ENCODE measurements around the gene CDH23. TPM values are rescaled to one million over a fixed set of nuclear protein-coding genes. Genes with fewer than 3 reads are reported as not detected.

Gene CDH23
- total and polyA plus RNA-seq, 2 donors (not counting 1 experiment from before 2014, with no cell fraction given) = 0.37 to 0.89 TPM

DNA sequence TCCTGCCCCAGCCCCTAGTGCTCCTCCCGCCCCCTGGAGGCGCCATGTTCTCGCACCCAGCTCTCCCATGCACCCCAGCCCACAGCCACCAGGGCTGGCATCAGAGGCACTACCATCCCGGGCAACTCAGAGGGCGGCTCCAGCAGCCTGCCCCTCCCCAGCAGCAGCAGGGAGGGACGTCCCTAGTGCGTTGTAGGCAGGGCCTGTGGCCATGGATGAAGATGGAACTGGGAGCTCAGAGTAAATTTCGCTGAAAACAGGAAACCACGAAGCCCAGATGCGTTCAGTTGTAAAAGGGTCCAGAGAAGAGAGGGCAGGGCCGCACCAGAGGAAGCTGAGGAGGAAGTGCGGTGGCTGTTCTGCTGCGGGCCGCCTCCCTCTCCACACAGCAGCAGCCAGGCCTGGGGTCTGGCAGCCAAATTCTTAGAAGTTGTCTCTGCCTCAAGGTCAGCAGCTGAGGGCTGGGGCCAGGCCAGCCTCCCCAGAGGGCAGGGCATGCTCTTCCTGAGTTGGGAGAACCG is 352.0 kb downstream of the CDH23 start:
- H3K9me3 ChIP-seq (ENCODE audit: control extremely low read depth in 1 of 3, control insufficient read depth in 2 of 3, insufficient read depth in 1 of 3, low read length in 2 of 3) = peaks cover 0 to 7% (median 0%) of the 10 kb centered on the region in 3 donors
- H3K27me3 ChIP-seq (replicated peaks in 1 of 4; ENCODE audit: control extremely low read depth in 1 of 4, control insufficient read depth in 3 of 4, insufficient read depth in 4 of 4, low read length in 3 of 4) = no peaks in the 10 kb centered on the region
- peaks cover 0 to 12% of the 10 kb centered on the region in 2 experiments for H3K36me3 ChIP-seq (replicated peaks in 1 of 2; ENCODE audit: control extremely low read depth in 1 of 2, control insufficient read depth in 1 of 2, extremely low read depth in 1 of 2, insufficient read depth in 2 of 2, low read length in 1 of 2)
- H3K4me3 ChIP-seq (ENCODE audit: control extremely low read depth in 1 of 5, extremely low read depth in 1 of 5, insufficient read depth in 1 of 5, low read depth in 2 of 5, low read length in 4 of 5) = peak overlapping the region in 1 of 5 experiments; percentile 15
- no peaks in the 10 kb centered on the region for H3K27me3 Mint-ChIP-seq
- H3K4me1 ChIP-seq (ENCODE audit: control insufficient read depth in 2 of 2, insufficient read depth in 2 of 2, low read length in 2 of 2) = peaks cover 83 to 92% of the 10 kb centered on the region in 2 donors
- no peaks in the 10 kb centered on the region for H4K20me1 ChIP-seq (ENCODE audit: control insufficient read depth, insufficient read depth, low read length, poor library complexity, severe bottlenecking)
- intact Hi-C loops (cut with micrococcal nuclease) = loop anchor here (1.0 kb wide), 4 partner anchors 21 to 54 kb away; partner anchors contain the start of gene VSIR
- ATAC-seq (ENCODE audit: low read depth) (peak; percentile 80), DNase-seq (peak; percentile 84)
- H3K4me2 ChIP-seq (replicated peaks; ENCODE audit: low read depth, low read length, poor library complexity, severe bottlenecking) = peak overlapping the region; percentile 74
- under 1% methylated on average over 14 of the region's 15 CpGs for WGBS (ENCODE audit: insufficient coverage)
- peak overlapping the region; percentile 84 for H3K4me3 Mint-ChIP-seq
- TF ChIP-seq EZH2 (IDR thresholded peaks at IDR 0.05; ENCODE audit: borderline replicate concordance, insufficient read depth, low read depth, low read length, poor library complexity, severe bottlenecking) = no peak
- TF ChIP-seq, protein P1, sequence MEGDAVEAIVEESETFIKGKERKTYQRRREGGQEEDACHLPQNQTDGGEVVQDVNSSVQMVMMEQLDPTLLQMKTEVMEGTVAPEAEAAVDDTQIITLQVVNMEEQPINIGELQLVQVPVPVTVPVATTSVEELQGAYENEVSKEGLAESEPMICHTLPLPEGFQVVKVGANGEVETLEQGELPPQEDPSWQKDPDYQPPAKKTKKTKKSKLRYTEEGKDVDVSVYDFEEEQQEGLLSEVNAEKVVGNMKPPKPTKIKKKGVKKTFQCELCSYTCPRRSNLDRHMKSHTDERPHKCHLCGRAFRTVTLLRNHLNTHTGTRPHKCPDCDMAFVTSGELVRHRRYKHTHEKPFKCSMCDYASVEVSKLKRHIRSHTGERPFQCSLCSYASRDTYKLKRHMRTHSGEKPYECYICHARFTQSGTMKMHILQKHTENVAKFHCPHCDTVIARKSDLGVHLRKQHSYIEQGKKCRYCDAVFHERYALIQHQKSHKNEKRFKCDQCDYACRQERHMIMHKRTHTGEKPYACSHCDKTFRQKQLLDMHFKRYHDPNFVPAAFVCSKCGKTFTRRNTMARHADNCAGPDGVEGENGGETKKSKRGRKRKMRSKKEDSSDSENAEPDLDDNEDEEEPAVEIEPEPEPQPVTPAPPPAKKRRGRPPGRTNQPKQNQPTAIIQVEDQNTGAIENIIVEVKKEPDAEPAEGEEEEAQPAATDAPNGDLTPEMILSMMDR (IDR thresholded peaks at IDR 0.05) = no peak
- H3K27ac ChIP-seq (ENCODE audit: low read length in 2 of 2) = peak overlapping the region; percentile 72 to 84
- H3K4me1 Mint-ChIP-seq = peaks cover 89% of the 10 kb centered on the region
- H3K27ac Mint-ChIP-seq = peak overlapping the region; percentile 100
- H3K9me3 Mint-ChIP-seq (ENCODE audit: insufficient read depth) = no peaks in the 10 kb centered on the region
- H2AFZ ChIP-seq (ENCODE audit: insufficient read depth, low read depth, low read length, poor library complexity, severe bottlenecking) = peak overlapping the region; percentile 30
- ChIA-PET POLR2A (interaction anchor here (0.7 to 2.4 kb wide), 9 partner anchors 9 to 59 kb away, joined by 3 to 9 read pairs (median 6); partner anchors contain the start of gene VSIR), CTCF (interaction anchor here (0.6 to 3.6 kb wide), 14 partner anchors 8 to 979 kb away, joined by 3 to 26 read pairs (median 4); partner anchors contain the start of gene VSIR)
- H3K79me2 ChIP-seq (ENCODE audit: control insufficient read depth, insufficient read depth, low read length) = no peaks in the 10 kb centered on the region
- peak overlapping the region; percentile 40 for H3K9ac ChIP-seq (ENCODE audit: low read length)

DNA sequence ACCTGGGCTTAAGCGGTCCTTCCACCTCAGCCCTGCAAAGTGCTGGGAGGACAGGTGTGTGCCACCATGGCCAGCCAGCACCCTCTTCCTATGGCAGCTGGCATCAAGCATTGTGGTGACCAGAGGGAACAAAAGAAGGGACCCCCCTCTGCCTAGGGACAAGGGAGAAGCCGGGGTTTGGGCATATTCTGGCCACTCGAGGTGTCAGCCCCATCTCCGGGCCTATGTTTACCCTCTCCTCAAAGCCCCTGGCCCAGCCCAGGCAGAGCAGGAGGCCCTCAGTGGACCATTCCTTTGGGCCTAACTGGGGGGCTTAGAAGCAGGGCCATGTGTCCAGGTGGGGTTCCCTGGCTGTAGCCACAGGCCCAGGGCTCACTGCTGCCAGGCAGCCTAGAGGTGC is 352.7 kb downstream of the CDH23 start:
- ATAC-seq (ENCODE audit: low read depth) (no peak), DNase-seq (no peak)
- Histone ChIP-seq H3K4me1 (ENCODE audit: control insufficient read depth in 2 of 2, insufficient read depth in 2 of 2, low read length in 2 of 2) (peaks cover 90 to 99% of the 10 kb centered on the region in 2 donors), H3K9ac (ENCODE audit: low read length) (no peak overlapping the region), H3K4me3 (ENCODE audit: control extremely low read depth in 1 of 5, extremely low read depth in 1 of 5, insufficient read depth in 1 of 5, low read depth in 2 of 5, low read length in 4 of 5) (no peak overlapping the region), H2AFZ (ENCODE audit: insufficient read depth, low read depth, low read length, poor library complexity, severe bottlenecking) (peak overlapping the region; percentile 30), H3K4me2 (replicated peaks; ENCODE audit: low read depth, low read length, poor library complexity, severe bottlenecking) (peak overlapping the region; percentile 74), H3K79me2 (ENCODE audit: control insufficient read depth, insufficient read depth, low read length) (no peaks in the 10 kb centered on the region), H3K9me3 (ENCODE audit: control extremely low read depth in 1 of 3, control insufficient read depth in 2 of 3, insufficient read depth in 1 of 3, low read length in 2 of 3) (peaks cover 0 to 7% (median 0%) of the 10 kb centered on the region in 3 donors), H4K20me1 (ENCODE audit: control insufficient read depth, insufficient read depth, low read length, poor library complexity, severe bottlenecking) (no peaks in the 10 kb centered on the region), H3K27ac (ENCODE audit: low read length in 2 of 2) (peak overlapping the region; percentile 72 to 84), H3K27me3 (replicated peaks in 1 of 4; ENCODE audit: control extremely low read depth in 1 of 4, control insufficient read depth in 3 of 4, insufficient read depth in 4 of 4, low read length in 3 of 4) (no peaks in the 10 kb centered on the region), H3K36me3 (replicated peaks in 1 of 2; ENCODE audit: control extremely low read depth in 1 of 2, control insufficient read depth in 1 of 2, extremely low read depth in 1 of 2, insufficient read depth in 2 of 2, low read length in 1 of 2) (peaks cover 0 to 15% of the 10 kb centered on the region in 2 experiments)
- Mint-ChIP-seq H3K4me3 (peak overlapping the region; percentile 84), H3K27ac (peak overlapping the region; percentile 100), H3K4me1 (peaks cover 95% of the 10 kb centered on the region), H3K9me3 (ENCODE audit: insufficient read depth) (no peaks in the 10 kb centered on the region), H3K27me3 (no peaks in the 10 kb centered on the region)
- ChIA-PET CTCF (interaction anchor here (0.6 to 3.6 kb wide), 12 partner anchors 8 to 147 kb away, joined by 3 to 26 read pairs (median 4); partner anchors contain the start of gene VSIR), POLR2A (interaction anchor here (0.7 to 2.4 kb wide), 8 partner anchors 8 to 59 kb away, joined by 4 to 9 read pairs (median 6); partner anchors contain the start of gene VSIR)
- 66% methylated on average over 4 of the region's 4 CpGs for WGBS (ENCODE audit: insufficient coverage)
- TF ChIP-seq EZH2 (IDR thresholded peaks at IDR 0.05; ENCODE audit: borderline replicate concordance, insufficient read depth, low read depth, low read length, poor library complexity, severe bottlenecking) = no peak
- TF ChIP-seq, protein P1 (IDR thresholded peaks at IDR 0.05) = no peak
- intact Hi-C loops (cut with micrococcal nuclease) = no loop called here
